Measurements from ENCODE around the gene L3MBTL2. TPM values are rescaled to one million over a fixed set of nuclear protein-coding genes. Genes with fewer than 3 reads are reported as not detected.

Gene L3MBTL2
- total and polyA plus RNA-seq, 10 of the 15 experiments (the other 5 are each of a cell fraction or from before 2014, with no cell fraction given) = 13.2 to 37.6 (median 28.2) TPM

DNA sequence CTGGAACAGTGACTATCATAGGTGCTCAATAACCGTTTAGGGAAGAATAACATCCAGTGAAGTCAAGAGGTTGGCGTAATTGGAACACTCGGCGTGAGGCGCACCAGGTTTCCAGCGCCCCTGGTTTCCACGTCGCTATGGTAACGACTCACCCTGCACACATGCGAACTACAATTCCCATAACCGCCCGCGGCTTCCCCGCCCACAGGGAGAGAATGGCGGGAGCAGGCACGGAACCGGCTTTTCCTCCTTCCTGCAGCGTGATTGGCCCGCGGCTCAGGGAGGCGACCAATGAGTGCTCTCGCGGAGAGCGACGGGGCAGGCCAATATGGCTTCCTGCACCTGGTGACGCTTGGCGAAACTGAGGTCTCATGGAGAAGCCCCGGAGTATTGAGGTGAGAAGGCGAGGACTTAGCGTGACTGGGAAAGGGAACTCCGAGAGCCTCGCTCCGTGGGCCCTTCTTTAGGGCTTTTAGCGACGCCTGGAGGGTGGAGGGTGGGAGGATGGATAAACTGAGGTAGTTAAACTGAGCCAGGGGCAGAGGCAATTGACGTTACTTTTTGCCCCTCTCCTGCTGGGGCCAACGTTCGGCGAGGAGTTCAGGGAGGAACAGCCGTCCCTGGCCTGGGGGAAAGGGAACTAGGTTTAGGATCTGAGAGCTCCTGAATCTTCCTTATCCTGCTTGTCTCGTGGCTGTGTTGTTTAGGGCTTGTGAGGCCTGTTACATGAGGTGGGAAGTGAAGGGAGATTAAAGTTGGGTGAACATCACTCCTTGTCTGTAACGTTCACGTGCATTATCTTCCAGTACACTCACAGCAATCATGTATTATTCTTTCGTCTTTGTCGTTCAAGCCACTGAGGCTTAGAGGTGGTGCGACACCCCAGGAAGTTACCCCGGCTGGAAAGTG lies at the start of gene L3MBTL2 (continued):
- TF ChIP-seq, protein P1, sequence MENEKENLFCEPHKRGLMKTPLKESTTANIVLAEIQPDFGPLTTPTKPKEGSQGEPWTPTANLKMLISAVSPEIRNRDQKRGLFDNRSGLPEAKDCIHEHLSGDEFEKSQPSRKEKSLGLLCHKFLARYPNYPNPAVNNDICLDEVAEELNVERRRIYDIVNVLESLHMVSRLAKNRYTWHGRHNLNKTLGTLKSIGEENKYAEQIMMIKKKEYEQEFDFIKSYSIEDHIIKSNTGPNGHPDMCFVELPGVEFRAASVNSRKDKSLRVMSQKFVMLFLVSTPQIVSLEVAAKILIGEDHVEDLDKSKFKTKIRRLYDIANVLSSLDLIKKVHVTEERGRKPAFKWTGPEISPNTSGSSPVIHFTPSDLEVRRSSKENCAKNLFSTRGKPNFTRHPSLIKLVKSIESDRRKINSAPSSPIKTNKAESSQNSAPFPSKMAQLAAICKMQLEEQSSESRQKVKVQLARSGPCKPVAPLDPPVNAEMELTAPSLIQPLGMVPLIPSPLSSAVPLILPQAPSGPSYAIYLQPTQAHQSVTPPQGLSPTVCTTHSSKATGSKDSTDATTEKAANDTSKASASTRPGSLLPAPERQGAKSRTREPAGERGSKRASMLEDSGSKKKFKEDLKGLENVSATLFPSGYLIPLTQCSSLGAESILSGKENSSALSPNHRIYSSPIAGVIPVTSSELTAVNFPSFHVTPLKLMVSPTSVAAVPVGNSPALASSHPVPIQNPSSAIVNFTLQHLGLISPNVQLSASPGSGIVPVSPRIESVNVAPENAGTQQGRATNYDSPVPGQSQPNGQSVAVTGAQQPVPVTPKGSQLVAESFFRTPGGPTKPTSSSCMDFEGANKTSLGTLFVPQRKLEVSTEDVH (IDR thresholded peaks at IDR 0.05; ENCODE audit: low read depth, partially characterized antibody) = peak; percentile 92
- TF ChIP-seq TBL1XR1 (IDR thresholded peaks at IDR 0.05; ENCODE audit: low read depth, low read length) (no peak), RUNX3 (IDR thresholded peaks at IDR 0.05; ENCODE audit: low read length) (peak; percentile 80), HDGF (IDR thresholded peaks at IDR 0.05) (peak; percentile 72), USF2 (IDR thresholded peaks at IDR 0.05; ENCODE audit: borderline replicate concordance, low read depth, low read length) (no peak; the same call in 1 of the 2 replicates), POLR2AphosphoS5 (IDR thresholded peaks at IDR 0.05; ENCODE audit: low read length) (peak; percentile 85), NFXL1 (IDR thresholded peaks at IDR 0.05; ENCODE audit: borderline replicate concordance) (no peak), NR2F1 (conservative IDR thresholded peaks at IDR 0.05) (no peak), RBBP5 (conservative IDR thresholded peaks at IDR 0.05) (no peak), ATF3 (IDR thresholded peaks at IDR 0.05; ENCODE audit: borderline replicate concordance, extremely low read depth, low read depth, low read length) (no peak), REST (IDR thresholded peaks at IDR 0.05; ENCODE audit: low read depth, low read length) (no peak), FOS (IDR thresholded peaks at IDR 0.05; ENCODE audit: borderline replicate concordance, extremely low read depth, insufficient read length) (peak; percentile 14), YY1 (IDR thresholded peaks at IDR 0.05; ENCODE audit: low read depth, low read length) (peak; percentile 97), ZNF622 (IDR thresholded peaks at IDR 0.05) (no peak), CHD1 (IDR thresholded peaks at IDR 0.05; ENCODE audit: low read depth, low read length) (no peak), NFIC (IDR thresholded peaks at IDR 0.05; ENCODE audit: low read depth, low read length) (no peak), CBX5 (IDR thresholded peaks at IDR 0.05; ENCODE audit: low read depth) (no peak), RELA (IDR thresholded peaks at IDR 0.05; ENCODE audit: borderline replicate concordance, partially characterized antibody) (peak; percentile 29), RFX5 (IDR thresholded peaks at IDR 0.05; ENCODE audit: low read depth, low read length) (0 out of 2 replicates have a peak, but pooled peaks have one; percentile 68)
- TF ChIP-seq, protein P2, sequence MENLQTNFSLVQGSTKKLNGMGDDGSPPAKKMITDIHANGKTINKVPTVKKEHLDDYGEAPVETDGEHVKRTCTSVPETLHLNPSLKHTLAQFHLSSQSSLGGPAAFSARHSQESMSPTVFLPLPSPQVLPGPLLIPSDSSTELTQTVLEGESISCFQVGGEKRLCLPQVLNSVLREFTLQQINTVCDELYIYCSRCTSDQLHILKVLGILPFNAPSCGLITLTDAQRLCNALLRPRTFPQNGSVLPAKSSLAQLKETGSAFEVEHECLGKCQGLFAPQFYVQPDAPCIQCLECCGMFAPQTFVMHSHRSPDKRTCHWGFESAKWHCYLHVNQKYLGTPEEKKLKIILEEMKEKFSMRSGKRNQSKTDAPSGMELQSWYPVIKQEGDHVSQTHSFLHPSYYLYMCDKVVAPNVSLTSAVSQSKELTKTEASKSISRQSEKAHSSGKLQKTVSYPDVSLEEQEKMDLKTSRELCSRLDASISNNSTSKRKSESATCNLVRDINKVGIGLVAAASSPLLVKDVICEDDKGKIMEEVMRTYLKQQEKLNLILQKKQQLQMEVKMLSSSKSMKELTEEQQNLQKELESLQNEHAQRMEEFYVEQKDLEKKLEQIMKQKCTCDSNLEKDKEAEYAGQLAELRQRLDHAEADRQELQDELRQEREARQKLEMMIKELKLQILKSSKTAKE (IDR thresholded peaks at IDR 0.05; ENCODE audit: low read depth, poor library complexity, severe bottlenecking) = peak; percentile 45

Data from GM12878 (cell line).